ENCODE measurements around the gene RRP1B.
"Not testable (repeated sequence)": the region's sequence is repeated elsewhere in the genome, so short reads cannot be mapped to it uniquely, and the experiment has no call there.

RRP1B gene

DNA sequence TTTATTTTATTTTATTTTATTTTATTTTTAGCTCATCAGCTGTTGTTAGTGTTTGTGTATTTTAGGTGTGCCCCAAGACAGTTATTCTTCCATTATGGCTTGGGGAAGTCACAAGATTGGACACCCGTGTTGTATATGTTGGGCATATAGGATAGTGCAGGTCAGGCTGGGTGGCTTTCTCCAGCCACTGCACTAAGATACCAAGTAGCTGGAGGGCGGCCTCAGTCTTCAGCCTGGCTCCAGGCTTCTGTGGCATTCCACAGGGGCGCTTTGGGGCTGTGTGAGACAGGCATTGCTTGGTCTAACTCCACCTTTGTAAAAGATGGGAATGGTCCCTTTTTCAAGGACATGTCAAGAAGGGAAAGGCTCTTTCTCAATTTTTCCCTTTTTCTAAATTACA is 16.5 kb downstream of the RRP1B start:
- DNase-seq: no peak

- DNase-seq: no peak
Measured at GRCh38 chr21:43676391-43676790, 17.0 kb downstream of the RRP1B start.

GRCh38 chr21:43679951-43680350 is 20.6 kb downstream of the RRP1B start:
- no peak for DNase-seq

GRCh38 chr21:43680421-43680820 is 21.1 kb downstream of the RRP1B start:
- DNase-seq: not testable (repeated sequence)

DNA sequence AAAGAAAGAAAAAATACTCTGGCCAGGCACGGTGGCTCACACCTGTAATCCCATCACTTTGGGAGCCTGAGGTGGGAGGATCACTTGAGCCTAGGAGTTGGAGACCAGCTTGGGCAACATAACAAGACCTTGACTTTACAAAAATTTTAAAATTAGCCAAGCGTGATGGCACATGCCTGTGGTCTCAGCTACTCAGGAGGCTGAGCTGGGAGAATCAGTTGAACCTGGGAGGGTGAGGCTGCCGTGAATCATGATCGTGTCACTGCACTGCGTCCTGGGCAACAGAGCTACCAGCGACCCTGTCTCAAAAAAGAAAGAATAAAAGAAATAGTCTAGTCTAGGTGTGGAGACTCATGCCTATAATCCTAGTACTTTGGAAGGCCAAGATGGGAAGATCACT is 22.3 kb downstream of the RRP1B start:
- no peak for DNase-seq

- no peak for DNase-seq
Measured at GRCh38 chr21:43684424-43684823, 25.1 kb downstream of the RRP1B start.

- DNase-seq: no peak
Measured at GRCh38 chr21:43686811-43687565, 27.6 kb downstream of the RRP1B start.

DNA sequence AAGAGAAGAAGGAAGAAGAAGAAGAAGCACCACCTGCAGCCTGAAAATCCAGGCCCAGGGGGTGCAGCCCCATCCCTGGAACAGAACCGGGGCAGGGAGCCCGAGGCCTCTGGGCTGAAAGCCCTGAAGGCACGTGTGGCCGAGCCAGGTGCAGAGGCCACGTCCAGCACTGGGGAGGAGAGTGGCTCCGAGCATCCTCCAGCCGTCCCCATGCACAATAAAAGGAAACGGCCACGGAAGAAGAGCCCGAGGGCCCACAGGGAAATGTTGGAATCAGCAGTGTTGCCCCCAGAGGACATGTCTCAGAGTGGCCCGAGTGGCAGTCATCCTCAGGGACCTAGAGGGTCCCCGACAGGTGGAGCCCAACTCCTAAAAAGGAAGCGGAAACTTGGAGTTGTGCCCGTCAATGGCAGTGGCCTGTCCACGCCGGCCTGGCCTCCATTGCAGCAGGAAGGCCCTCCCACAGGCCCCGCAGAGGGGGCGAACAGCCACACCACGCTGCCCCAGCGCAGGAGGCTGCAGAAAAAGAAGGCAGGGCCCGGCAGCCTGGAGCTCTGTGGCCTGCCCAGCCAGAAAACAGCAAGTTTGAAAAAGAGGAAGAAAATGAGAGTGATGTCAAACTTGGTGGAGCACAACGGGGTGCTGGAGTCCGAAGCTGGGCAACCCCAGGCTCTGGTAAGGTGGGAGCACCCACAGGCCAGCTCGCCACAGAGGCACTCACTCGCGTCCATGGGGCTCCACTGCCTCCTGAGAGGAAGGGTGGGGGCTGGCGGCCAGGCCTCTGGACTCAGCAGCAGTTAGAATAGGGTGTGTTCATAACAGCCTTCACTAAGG is 28.4 kb downstream of the RRP1B start:
- DNase-seq: no peak

- DNase-seq: no peak
Measured at GRCh38 chr21:43688906-43689305, 29.5 kb downstream of the RRP1B start.

DNA sequence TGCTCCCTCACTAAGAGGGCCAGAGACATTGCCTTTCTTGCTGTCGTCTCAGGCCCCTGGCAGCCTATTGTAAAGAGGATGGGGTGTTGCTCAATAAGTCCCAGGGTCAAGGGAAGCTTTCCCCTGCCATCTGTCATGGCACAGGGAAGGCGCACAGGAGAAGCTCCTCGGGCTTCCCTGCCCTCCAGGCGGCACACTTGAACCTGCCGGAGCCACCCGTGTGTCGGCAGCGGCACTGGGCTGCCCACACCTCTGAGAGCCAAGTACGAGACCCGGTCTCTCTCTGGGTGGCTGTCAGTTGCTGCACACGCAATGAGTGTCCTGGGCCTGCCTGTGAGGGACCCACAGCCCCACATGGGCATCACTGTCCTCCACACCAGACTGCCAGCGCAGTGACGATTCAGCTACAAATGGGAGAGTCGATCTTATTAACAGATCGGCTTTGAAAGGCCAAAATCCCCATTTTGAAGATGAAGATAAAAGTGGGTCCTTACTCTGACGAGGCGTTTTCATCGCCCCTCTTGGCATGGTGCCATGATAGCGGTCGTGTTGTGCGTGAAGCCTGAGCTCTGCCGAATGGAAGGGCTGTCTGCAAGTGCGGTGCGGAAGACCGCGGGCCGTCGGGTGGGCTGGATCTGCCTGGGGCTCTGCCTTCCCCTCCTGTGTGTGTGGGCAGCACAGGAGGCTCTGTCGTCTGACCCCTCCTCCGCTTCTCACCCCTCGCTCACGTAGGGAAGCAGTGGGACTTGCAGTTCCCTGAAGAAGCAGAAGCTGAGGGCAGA is 30.4 kb downstream of the RRP1B start:
- no peak for DNase-seq

GRCh38 chr21:43690346-43690745 is 31.0 kb downstream of the RRP1B start:
- DNase-seq: no peak

DNA sequence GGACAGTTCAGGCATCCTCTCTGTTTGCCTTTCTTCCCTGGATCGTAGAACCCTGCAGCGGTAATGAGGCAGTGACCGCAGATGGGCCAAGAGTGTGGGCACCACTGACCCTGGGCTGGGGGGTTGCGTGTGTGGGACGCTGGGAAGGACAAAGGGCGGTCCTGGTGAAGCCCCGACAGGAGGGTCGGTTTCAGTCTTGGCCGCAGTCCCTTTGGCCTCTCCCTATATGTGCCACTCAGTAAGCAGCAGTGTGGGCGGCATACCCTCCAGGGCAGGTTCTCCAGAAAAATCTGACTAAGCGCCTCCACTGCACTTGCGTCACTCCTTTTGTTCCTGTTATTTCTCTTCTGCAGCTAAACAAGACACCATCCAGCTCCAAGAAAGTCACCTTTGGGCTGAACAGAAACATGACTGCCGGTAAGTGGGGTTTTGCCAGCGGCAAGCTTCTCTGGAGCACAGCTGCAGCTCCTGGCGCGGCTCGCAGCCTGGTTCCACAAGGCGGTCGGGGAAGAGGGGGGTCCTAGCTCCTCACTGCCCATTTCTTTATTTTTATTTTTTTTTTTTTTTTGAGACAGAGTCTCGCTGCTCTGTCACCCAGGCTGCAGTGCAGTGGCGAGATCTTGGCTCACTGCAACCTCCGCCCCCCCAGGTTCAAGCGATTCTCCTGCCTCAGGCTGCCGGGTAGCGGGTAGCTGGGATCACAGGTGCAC is 31.9 kb downstream of the RRP1B start:
- no peak for DNase-seq

DNA sequence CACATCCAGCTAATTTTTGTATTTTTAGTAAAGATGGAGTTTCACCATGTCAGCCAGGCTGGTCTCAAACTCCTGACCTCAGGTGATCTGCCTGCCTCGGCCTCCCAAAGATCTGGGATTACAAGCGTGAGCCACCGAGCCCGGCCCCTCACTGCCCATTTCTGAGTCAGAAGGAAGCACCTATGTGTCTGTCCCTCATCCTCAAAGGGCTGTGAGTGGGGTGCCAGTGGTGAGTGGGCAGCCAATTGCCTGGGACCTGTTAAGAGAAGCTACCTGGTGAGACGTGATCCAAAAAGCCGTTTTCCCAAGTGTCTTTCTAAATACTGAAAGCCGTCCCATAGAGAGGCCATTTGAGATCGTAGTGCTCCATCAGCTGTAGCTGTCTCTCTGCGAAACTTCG is 32.4 kb downstream of the RRP1B start:
- DNase-seq: no peak

DNA sequence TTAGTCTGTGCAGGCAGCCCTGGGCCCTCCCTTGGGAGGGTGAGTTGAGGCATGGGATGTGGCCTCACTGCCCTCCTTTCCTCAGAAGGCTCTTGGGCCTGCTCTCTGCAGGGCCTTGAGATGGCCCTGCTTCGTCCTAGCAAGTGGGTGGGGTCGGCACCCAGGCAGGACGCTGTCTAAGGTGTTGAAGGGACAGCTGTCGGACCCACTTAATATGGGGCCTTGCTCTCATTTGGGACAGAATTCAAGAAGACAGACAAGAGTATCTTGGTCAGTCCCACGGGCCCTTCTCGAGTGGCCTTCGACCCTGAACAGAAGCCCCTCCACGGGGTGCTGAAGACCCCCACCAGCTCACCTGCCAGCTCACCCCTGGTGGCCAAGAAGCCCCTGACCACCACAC is 33.6 kb downstream of the RRP1B start:
- no peak for DNase-seq

- DNase-seq: no peak
Measured at GRCh38 chr21:43693981-43694380, 34.6 kb downstream of the RRP1B start.

DNA sequence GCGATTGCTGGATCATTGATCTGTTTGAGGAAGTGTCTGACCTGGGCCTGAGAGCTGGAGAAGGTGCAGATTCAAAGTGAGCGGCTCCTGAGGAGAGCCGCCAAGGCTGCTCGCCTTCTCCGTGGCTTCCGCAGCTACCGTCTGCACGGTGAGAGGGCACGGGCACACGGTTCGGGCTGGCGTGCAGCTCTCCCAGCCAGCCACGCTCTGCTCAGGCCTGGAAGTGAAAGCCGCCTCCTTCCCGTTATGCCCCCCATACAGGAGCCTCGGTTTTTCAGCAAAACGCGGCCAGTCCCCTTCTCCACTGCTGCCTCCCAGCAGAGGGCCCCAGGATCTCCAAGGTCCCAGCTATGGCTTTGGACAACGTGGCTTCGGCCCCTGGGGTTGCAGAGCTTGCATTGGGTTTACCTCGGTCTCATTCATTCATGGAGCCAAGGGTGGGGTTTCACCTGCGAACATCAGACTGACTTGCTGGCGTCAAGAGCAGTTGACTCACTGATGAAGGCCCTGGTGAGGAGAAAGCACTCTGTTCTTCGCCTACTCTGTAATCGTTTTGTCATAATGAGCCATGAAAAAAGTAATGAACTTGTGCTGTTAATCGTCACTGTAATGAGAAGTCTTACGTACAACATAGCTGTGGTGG is 35.2 kb downstream of the RRP1B start:
- no peak for DNase-seq

DNA sequence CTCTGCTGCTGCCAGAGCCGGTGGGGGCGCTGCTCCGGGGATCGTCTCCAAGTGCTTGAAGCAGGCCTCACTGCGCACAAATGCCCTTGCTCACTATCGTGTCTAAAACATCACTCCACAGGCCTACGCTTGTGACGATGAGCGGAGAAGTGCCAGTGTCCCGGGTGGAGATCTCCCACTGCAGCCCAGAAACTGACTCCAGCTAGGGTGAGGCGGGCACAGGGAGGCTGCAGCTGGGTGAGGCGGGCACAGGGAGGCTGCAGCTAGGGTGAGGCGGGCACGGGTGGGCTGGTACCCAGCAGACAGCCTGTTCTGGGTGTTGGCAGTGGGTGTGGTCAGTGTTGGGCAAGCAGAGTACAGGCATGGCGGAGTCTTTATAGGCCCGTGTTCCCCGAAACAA is 36.9 kb downstream of the RRP1B start:
- no peak for DNase-seq

DNA sequence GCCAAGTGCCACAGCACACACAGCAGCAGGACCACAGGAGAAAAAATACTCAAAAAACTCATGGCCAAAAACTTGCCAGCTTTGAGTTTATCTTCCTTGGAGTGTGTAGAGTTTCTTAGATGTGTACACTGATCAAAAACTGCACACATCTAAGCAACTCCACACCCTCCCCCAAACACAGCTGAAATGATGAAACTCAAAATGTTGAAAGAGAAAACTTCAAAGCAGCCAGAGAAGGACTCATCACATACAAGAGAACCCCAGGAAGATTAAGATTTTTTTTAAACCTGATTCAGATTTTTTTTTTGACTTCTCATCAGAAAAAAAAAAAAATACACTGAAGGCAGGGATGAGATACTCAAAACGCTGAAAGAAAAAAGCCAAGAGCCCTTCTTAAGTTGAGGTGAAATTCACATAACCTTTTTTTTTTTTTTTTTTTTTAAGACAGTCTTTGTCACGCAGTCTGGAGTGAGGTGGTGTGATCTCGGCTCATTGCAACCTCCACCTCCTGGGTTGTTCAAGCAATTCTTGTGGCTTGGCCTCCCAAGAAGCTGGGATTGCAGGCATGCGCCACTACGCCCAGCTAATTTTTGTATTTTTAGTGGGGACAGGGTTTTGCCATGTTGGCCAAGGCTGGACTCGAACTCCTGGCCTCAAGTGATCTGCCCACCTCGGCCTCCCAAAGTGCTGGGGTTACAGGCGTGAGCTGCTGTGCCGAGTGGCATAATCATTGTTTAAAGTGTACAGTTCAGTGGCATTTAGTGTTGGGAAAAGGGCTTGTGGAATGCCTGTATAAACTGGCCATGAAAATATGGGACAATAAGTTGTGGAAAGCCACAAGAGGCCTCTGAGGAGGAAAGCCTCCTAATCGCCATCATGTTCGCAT is 38.6 kb downstream of the RRP1B start:
- no peak for DNase-seq

GRCh38 chr21:43699492-43699777 is 40.1 kb downstream of the RRP1B start:
- not testable (repeated sequence) for DNase-seq

GRCh38 chr21:43699933-43700599 is 40.7 kb downstream of the RRP1B start:
- no peak for DNase-seq
